NCI-H2081 treated with DMSO at 0.1 percent for 48 hours (cell line): ENCODE measurements around the gene SSH2.
"Not testable (repeated sequence)": the region's sequence is repeated elsewhere in the genome, so short reads cannot be mapped to it uniquely, and the experiment has no call there.

Experiments
- DNase-seq: peaks from one replicate; lab custom pipeline; 2025; lab: John Stamatoyannopoulos, UW

SSH2 gene

GRCh38 chr17:29927546-29927945, 2.5 kb downstream of the SSH2 start:
- no peak for DNase-seq

DNA sequence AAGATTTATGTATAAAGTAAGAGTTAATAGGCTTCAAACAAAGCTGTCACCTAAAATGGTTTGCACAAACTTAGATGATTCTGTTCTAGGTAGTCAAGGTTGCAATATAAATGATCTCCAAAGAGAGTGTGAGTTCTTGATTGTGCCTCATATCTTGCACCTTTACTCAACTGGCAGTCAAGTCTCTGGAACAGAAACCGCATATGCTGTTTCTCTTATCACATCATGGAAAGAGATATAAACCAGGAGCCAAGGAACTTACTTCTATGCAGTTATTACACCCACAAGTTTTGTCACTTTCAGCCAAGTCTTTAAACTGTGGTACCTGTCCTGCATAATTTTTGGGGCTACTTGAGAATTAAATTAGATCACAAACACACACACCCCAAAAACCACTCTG, 5.2 kb downstream of the SSH2 start:
- no peak for DNase-seq

GRCh38 chr17:29918922-29919856, 10.8 kb downstream of the SSH2 start:
- no peak for DNase-seq

GRCh38 chr17:29918016-29918415, 12.0 kb downstream of the SSH2 start:
- DNase-seq: no peak

DNA sequence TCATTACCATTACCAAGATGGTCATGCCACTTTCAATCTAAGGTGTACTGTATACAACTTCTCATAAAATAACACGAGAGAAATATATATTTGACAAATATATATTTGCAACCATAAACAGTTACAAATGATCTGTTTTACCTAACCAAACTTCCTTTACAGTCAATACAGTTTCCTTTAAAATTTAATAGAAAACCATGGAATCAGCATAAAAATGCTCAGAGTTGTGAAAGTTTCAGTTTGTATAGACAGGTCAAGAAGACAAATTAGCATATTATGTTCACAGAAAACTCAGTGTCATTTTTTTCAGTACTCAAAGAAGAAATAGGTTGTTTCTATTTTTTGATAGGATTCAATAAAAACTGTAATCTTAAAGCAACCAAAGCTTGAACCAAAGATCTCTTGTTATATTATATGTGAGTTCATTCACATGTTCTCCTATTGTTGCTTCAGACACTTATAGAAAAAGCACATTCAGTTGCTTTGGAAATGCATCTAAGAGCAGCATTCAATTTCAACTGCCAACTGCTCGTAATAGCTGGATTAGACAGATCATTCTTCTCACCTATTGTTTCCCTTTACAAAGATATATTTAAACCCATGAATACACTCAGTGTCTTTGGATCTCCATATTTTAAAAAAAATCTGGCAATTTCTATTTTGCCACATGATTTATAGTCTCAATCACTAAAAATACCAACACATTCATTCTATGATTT, 15.1 kb downstream of the SSH2 start:
- no peak for DNase-seq

GRCh38 chr17:29911641-29912177, 18.3 kb downstream of the SSH2 start:
- no peak for DNase-seq

DNA sequence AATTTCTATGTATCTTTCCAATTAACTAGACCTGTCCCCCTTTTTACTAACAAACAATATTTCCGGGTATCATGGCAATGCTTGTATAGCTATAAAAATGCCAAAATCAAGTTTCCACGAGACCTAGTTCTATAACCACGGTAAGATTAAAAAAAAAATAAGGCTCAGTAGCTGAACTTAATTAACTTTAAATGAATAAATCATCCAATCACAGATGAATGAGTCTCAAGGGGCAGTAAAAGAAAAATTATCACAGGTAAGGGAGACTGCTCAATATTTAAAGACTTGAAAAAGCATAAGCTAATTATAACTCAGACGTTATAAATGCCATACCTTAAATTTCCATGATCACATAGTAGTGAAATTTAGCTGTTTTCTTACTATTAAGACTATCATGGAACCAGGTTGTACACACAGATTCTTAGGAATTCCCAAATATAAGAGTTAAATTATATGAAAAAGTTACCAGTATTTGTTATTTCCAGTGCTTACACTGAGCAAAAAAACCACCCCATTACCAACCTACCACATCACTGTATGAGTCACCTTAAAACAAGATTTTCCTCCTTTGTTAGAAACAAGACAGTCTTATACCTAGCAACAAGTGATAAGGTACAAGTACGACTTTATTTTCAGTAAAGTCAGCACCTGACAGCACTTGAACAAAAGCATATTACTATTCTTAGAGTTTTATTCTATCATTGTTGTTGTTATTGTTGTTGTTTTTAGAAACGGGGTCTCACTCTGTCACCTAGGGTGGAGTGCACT, 20.6 kb downstream of the SSH2 start:
- DNase-seq: no peak

DNA sequence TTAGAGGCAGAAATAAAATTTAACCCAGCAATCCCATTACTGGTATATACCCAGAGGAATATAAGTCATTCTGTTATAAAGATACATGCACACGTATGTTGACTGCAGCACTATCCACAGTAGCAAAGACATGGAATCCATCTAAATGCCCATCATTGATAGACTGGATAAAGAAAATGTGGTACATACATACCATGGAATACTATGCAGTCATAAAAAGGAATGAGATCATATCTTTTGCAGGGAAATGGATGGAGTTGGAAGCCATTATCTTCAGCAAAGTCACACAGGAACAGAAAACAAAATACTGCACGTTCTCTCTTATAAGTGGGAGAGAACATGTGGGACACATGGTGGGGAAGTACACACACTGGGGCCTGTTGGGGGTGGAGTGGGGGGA, 23.1 kb downstream of the SSH2 start:
- no peak for DNase-seq

DNA sequence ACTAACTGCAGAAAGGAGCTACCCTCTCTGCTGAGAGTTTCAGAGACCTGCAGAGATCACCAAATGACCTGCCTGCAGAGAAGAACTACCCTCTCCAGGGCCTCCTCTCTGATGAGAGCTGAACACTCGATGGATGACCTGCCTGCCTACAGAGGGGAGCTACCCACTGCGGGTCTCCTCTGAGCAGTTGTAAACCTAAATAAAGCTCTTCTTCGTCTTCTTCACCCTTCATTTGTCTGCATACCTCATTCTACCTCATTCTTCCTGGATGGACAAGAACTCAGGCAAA, 24.2 kb downstream of the SSH2 start:
- DNase-seq: no peak

- no peak for DNase-seq
Observed at GRCh38 chr17:29905086-29905878, 24.7 kb downstream of the SSH2 start.

- no peak for DNase-seq
Observed at GRCh38 chr17:29903471-29903870, 26.6 kb downstream of the SSH2 start.

- DNase-seq: not testable (repeated sequence)
Observed at GRCh38 chr17:29897136-29897535, 32.9 kb downstream of the SSH2 start.

DNA sequence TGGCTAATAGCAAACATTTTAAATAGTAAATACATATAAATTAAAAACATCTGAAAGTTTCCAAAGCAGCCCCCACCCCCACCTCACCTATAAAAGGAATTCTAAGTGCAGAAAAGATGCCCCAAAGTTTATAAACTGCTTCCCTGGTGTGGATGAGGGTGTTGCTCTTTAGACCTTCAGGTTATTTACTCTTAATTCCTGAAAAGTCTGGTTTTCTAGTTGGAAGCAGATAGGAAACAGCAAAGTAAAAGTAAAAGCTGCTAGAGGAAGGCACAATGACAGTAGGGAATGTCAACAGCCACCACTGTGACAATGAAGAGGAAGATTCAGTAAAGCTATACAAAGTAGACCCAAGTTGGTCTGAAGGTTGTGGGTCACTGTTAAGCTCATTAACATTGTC, 37.8 kb downstream of the SSH2 start:
- DNase-seq: no peak

GRCh38 chr17:29891131-29891530, 38.9 kb downstream of the SSH2 start:
- no peak for DNase-seq

- no peak for DNase-seq
Observed at GRCh38 chr17:29885031-29885640, 44.9 kb downstream of the SSH2 start.

DNA sequence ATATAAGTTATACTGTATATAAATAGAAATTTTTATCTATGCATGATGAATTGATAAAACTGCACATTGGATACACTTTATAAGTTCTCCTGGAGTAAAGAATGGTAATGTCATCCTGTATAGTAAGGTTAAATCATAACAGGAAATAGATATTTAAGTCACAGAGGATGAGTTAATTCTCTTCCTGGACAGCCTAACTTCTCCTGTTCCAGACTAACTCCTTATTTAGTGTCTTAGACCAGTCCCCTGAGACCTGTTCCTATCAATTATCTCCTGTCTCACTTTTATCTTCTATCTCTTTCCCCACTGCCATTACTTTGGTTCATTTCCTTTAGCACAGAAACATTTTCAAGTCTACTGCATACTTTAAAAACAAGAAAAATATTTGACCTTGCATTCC, 46.5 kb downstream of the SSH2 start:
- no peak for DNase-seq

DNA sequence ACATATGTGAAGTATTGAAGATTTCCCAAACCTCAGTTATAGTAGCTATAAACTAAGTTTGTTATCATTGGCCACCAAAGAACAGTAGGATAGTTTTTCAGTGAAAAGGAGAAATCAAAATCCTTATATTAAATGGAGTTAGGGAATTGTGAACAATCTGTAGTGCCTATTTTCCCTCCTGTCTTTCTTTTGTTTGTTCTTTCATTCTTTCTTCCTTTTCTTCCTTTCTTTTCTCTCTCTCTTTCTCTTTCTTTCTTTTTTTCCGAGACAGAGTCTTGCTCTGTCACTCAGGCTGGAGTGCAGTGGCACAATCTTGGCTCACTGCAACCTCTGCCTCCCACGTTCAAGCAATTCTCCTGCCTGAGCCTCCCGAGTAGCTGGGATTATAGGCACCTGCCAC, 48.8 kb downstream of the SSH2 start:
- no peak for DNase-seq

DNA sequence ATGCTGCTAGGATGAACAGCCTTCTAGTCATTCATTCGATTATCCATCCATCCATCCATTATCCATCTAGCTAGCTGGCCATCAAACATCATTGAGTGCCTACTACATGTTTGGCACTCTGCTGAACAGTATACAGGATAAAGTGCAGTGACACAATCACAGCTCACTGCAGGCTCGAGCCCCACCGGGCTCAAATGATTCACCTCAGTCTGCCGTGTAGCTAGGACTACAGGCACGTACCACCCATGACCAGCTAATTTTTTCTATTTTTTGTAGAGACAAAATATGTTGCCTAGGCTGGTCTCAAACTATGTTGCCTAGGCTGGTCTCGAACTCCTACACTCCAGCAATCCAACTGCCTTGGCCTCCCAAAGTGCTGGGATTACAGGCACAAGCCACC, 50.0 kb downstream of the SSH2 start:
- no peak for DNase-seq

DNA sequence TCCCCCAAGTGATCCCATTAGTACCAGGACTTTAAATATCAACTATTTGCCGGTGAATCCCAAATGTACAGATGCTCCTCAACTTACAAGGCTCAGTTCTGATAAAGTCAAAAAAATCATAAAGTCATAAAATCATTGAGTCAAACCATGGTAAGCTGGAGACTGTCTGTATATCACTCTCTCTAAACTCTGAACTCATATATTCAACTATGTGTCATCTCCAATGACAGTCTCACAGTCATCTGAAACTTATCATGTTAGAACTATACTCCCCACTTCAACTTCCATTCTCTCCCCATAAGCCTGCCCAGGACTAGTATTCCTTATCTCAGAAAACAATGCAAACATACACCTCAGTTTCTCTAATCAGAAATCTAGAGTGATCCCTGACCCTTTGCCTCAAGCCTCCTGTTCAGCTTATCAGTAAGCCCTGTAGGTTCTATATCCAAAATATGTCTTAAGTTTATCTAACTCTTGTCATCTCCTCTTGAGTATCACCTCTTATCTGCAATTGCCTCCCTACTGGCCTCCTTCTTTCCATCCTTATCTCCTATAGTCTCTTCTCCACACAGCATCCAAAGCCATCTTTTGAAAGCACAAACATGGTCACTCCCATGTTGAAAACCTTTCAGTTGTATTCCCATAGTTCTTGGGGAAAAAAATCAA, 55.0 kb downstream of the SSH2 start:
- no peak for DNase-seq

GRCh38 chr17:29874358-29874757, 55.7 kb downstream of the SSH2 start:
- not testable (repeated sequence) for DNase-seq

DNA sequence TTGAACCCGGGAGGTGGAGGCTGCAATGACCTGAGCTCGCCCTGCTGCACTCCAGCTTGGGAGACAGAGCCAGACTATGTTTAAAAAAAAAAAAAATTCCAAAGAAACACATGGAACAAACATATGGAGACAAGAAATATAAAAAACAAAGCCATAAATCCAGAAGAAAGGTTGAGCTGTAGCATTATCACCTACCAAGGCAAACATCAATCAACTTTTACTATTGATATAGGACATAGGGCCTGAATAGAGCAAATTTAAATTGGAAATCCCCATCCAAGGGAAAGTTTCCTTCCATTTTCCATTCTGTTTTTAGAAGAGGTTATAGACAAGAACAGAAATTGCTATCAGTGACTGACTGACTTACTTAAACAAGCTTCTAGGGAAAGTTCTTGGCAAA, 56.6 kb downstream of the SSH2 start:
- DNase-seq: no peak
